ENCODE measurements around the gene SCAF11. TPM values are rescaled to one million over a fixed set of nuclear protein-coding genes. Genes with fewer than 3 reads are reported as not detected.

SCAF11 gene
- total and polyA plus RNA-seq, 2 experiments from 2014 or later, result 77.0 to 84.8 TPM

DNA sequence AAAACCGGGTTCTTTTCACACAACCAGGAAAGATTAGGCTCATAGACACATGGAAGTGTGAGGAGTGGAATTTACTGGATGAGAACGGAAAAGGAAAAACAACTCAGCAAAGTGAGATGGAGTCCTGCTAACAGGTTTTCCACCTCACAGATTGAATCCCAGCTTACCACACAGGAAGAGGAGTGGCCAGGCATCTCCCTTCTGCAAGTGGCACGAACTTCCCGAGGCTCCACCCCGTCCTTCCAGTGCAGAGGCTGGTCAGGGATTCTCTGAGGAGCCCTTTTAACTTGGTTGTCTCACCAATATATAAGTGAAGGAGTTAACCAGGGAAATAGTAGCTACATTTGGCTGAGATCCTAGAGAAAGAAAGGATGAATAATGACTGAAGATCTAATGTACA lies 102.8 kb downstream of the SCAF11 start:
- Histone ChIP-seq H3K9me2 (ENCODE audit: insufficient read depth) (no peaks in the 10 kb centered on the region), H2AFZ (no peak overlapping the region), H3K4me1 (ENCODE audit: insufficient read depth) (peaks cover 4% of the 10 kb centered on the region; the same call in 1 of the 2 replicates), H3K27me3 (ENCODE audit: insufficient read depth) (no peaks in the 10 kb centered on the region), H3K36me3 (ENCODE audit: insufficient read depth) (peaks cover 13% of the 10 kb centered on the region; the same call in 1 of the 2 replicates), H3K4me2 (no peak overlapping the region), H4K20me1 (replicated peaks; ENCODE audit: insufficient read depth) (no peaks in the 10 kb centered on the region), H3K27ac (ENCODE audit: low read depth) (no peak overlapping the region), H3F3A (replicated peaks; ENCODE audit: low read depth) (no peaks in the 10 kb centered on the region), H3K79me2 (replicated peaks; ENCODE audit: insufficient read depth) (no peaks in the 10 kb centered on the region), H3K4me3 (no peak overlapping the region)
- peaks cover 35% of the 10 kb centered on the region for H3K36me3 Mint-ChIP-seq (ENCODE audit: low read depth)
- peaks cover 9% of the 10 kb centered on the region; the same call in 2 of the 3 replicates for H3K4me1 Mint-ChIP-seq
- TF ChIP-seq ZNF114 (CRISPR knock-in tag; IDR thresholded peaks at IDR 0.05) (no peak), POLR2AphosphoS5 (IDR thresholded peaks at IDR 0.05; ENCODE audit: low read depth) (no peak), ETS1 (IDR thresholded peaks at IDR 0.05) (no peak), ZNF331 (CRISPR knock-in tag; IDR thresholded peaks at IDR 0.05; ENCODE audit: low read depth) (no peak), EZH2phosphoT487 (IDR thresholded peaks at IDR 0.05; ENCODE audit: unreplicated experiment) (no peak), NANOG (IDR thresholded peaks at IDR 0.05; ENCODE audit: borderline replicate concordance) (no peak), CREB1 (CRISPR knock-in tag; IDR thresholded peaks at IDR 0.05; ENCODE audit: low read depth) (no peak)
- TF ChIP-seq, protein P1, sequence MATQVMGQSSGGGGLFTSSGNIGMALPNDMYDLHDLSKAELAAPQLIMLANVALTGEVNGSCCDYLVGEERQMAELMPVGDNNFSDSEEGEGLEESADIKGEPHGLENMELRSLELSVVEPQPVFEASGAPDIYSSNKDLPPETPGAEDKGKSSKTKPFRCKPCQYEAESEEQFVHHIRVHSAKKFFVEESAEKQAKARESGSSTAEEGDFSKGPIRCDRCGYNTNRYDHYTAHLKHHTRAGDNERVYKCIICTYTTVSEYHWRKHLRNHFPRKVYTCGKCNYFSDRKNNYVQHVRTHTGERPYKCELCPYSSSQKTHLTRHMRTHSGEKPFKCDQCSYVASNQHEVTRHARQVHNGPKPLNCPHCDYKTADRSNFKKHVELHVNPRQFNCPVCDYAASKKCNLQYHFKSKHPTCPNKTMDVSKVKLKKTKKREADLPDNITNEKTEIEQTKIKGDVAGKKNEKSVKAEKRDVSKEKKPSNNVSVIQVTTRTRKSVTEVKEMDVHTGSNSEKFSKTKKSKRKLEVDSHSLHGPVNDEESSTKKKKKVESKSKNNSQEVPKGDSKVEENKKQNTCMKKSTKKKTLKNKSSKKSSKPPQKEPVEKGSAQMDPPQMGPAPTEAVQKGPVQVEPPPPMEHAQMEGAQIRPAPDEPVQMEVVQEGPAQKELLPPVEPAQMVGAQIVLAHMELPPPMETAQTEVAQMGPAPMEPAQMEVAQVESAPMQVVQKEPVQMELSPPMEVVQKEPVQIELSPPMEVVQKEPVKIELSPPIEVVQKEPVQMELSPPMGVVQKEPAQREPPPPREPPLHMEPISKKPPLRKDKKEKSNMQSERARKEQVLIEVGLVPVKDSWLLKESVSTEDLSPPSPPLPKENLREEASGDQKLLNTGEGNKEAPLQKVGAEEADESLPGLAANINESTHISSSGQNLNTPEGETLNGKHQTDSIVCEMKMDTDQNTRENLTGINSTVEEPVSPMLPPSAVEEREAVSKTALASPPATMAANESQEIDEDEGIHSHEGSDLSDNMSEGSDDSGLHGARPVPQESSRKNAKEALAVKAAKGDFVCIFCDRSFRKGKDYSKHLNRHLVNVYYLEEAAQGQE (IDR thresholded peaks at IDR 0.05; ENCODE audit: unreplicated experiment), result no peak
- H3K27ac Mint-ChIP-seq, result 0 out of 2 replicates have a peak overlapping the region, but pooled peaks have one; percentile 16
- ATAC-seq (peak; percentile 94), DNase-seq (ENCODE audit: low spot score) (peak; percentile 49)
- no peak overlapping the region for H3K4me3 Mint-ChIP-seq
- H3K27me3 Mint-ChIP-seq (ENCODE audit: insufficient read depth, low read depth, poor library complexity), result peaks cover 3% of the 10 kb centered on the region
- peaks cover 11% of the 10 kb centered on the region; the same call in 1 of the 3 replicates for H3K9me3 Mint-ChIP-seq

- H3K4me1 ChIP-seq (ENCODE audit: insufficient read depth), result peaks cover 4% of the 10 kb centered on the region; the same call in 1 of the 2 replicates
- no peak overlapping the region for H3K4me3 ChIP-seq
- ATAC-seq (peak; percentile 54; the same call in 2 of the 3 replicates), DNase-seq (ENCODE audit: low spot score) (no peak)
- Mint-ChIP-seq H3K9me3 (peaks cover 11% of the 10 kb centered on the region; the same call in 1 of the 3 replicates), H3K4me1 (peaks cover 9% of the 10 kb centered on the region; the same call in 2 of the 3 replicates), H3K36me3 (ENCODE audit: low read depth) (peaks cover 42% of the 10 kb centered on the region), H3K27ac (no peak overlapping the region), H3K4me3 (no peak overlapping the region), H3K27me3 (ENCODE audit: insufficient read depth, low read depth, poor library complexity) (peaks cover 3% of the 10 kb centered on the region)
- H4K20me1 ChIP-seq (replicated peaks; ENCODE audit: insufficient read depth), result no peaks in the 10 kb centered on the region
- H3K36me3 ChIP-seq (ENCODE audit: insufficient read depth), result peaks cover 10% of the 10 kb centered on the region; the same call in 1 of the 2 replicates
- H3F3A ChIP-seq (replicated peaks; ENCODE audit: low read depth), result no peaks in the 10 kb centered on the region
- H3K27me3 ChIP-seq (ENCODE audit: insufficient read depth), result no peaks in the 10 kb centered on the region
- no peak overlapping the region for H2AFZ ChIP-seq
- no peak overlapping the region for H3K27ac ChIP-seq (ENCODE audit: low read depth)
- H3K79me2 ChIP-seq (replicated peaks; ENCODE audit: insufficient read depth), result no peaks in the 10 kb centered on the region
- no peak overlapping the region for H3K4me2 ChIP-seq
- no peaks in the 10 kb centered on the region for H3K9me2 ChIP-seq (ENCODE audit: insufficient read depth)
- no peak for TF ChIP-seq NANOG (IDR thresholded peaks at IDR 0.05; ENCODE audit: borderline replicate concordance)
- no peak for TF ChIP-seq STAT1 (IDR thresholded peaks at IDR 0.05; ENCODE audit: unreplicated experiment)
- TF ChIP-seq POLR2AphosphoS5 (IDR thresholded peaks at IDR 0.05; ENCODE audit: low read depth), result no peak
- TF ChIP-seq ETS1 (IDR thresholded peaks at IDR 0.05), result no peak
- no peak for TF ChIP-seq CREB1 (CRISPR knock-in tag; IDR thresholded peaks at IDR 0.05; ENCODE audit: low read depth)
These were observed 103.7 kb downstream of the SCAF11 start for GRCh38 chr12:45886685-45887084.
